Measurements from ENCODE around the gene PARD3.

- TF ChIP-seq CTCF (IDR thresholded peaks at IDR 0.05) (no peak), POLR2AphosphoS5 (IDR thresholded peaks at IDR 0.05) (no peak), POLR2A (IDR thresholded peaks at IDR 0.05) (no peak)
Observed at GRCh38 chr10:34845070-34845469, 30.0 kb upstream of the PARD3 start.
